Measurements from ENCODE around the gene RUFY1. TPM values are rescaled to one million over a fixed set of nuclear protein-coding genes. Genes with fewer than 3 reads are reported as not detected.

Gene RUFY1
- total RNA-seq, 2 experiments from 2014 or later, result 35.8 to 47.7 TPM

- no peak overlapping the region for H3K4me3 ChIP-seq (ENCODE audit: low read depth, low read length, poor library complexity, severe bottlenecking)
- no peak overlapping the region for H2AFZ ChIP-seq (ENCODE audit: low read length)
- H3K27ac ChIP-seq (ENCODE audit: low read depth, low read length, poor library complexity, severe bottlenecking), result no peak overlapping the region
- intact Hi-C loops (cut with micrococcal nuclease; ENCODE audit: unreplicated experiment), result no loop called here
- no peak for DNase-seq (ENCODE audit: low spot score)
- ChIA-PET CTCF (ENCODE audit: unreplicated experiment) (no interaction called here), POLR2A (interaction anchor here (0.5 to 0.6 kb wide), 2 partner anchors 16 to 18 kb away, joined by 3 read pairs; no protein-coding TSS in a partner anchor)
- no peak overlapping the region for H3K4me2 ChIP-seq (ENCODE audit: low read length)
- no peaks in the 10 kb centered on the region for H3K79me2 ChIP-seq (ENCODE audit: insufficient read depth, low read depth, low read length)
- no peaks in the 10 kb centered on the region for H3K4me1 ChIP-seq (ENCODE audit: insufficient read depth, low read length, poor library complexity, severe bottlenecking)
- H3K9me2 ChIP-seq (ENCODE audit: insufficient read depth, low read length), result no peaks in the 10 kb centered on the region
- no peaks in the 10 kb centered on the region for H4K20me1 ChIP-seq (ENCODE audit: insufficient read depth, low read length)
- H3K36me3 ChIP-seq (ENCODE audit: insufficient read depth, low read length), result peaks cover 68% of the 10 kb centered on the region
- TF ChIP-seq, protein P1, sequence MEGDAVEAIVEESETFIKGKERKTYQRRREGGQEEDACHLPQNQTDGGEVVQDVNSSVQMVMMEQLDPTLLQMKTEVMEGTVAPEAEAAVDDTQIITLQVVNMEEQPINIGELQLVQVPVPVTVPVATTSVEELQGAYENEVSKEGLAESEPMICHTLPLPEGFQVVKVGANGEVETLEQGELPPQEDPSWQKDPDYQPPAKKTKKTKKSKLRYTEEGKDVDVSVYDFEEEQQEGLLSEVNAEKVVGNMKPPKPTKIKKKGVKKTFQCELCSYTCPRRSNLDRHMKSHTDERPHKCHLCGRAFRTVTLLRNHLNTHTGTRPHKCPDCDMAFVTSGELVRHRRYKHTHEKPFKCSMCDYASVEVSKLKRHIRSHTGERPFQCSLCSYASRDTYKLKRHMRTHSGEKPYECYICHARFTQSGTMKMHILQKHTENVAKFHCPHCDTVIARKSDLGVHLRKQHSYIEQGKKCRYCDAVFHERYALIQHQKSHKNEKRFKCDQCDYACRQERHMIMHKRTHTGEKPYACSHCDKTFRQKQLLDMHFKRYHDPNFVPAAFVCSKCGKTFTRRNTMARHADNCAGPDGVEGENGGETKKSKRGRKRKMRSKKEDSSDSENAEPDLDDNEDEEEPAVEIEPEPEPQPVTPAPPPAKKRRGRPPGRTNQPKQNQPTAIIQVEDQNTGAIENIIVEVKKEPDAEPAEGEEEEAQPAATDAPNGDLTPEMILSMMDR (conservative IDR thresholded peaks at IDR 0.05; ENCODE audit: low read length), result no peak
- no peak for TF ChIP-seq EZH2phosphoT487 (IDR thresholded peaks at IDR 0.05; ENCODE audit: borderline replicate concordance, low read depth, low read length)
- no TSS peak for BruUV-seq (replicated peaks)
- H3K9me3 ChIP-seq (ENCODE audit: low read length), result no peaks in the 10 kb centered on the region
Observed at GRCh38 chr5:179577286-179577960, 27.1 kb downstream of the RUFY1 start.

DNA sequence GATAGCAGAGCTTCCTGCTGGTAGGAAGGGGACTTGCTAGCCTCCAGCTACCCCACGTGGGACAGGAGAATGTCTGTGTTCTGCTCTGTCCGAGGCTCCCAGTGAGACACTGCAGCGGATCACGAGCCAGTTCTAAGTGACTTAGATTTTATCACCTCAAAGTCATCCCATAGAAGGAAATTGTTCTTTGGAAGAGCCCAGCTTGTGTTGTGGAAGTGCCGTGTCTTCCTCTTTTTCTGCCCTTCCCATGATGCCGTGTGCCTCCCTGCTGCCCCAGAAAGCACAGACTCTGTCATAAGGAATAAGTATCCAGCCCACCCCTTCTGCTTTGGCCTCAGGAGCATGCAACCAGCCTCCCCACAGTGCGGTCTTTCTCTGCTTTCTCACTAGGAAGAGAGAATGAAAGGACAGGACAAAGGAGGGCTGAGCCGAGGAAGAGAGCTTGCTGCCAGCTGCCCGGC lies 35.6 kb downstream of the RUFY1 start:
- H3K36me3 ChIP-seq (ENCODE audit: insufficient read depth, low read length), result peaks cover 63% of the 10 kb centered on the region
- H2AFZ ChIP-seq (ENCODE audit: low read length), result no peak overlapping the region
- no TSS peak for BruUV-seq (replicated peaks)
- TF ChIP-seq, protein P1 (conservative IDR thresholded peaks at IDR 0.05; ENCODE audit: low read length), result no peak
- TF ChIP-seq EZH2phosphoT487 (IDR thresholded peaks at IDR 0.05; ENCODE audit: borderline replicate concordance, low read depth, low read length), result no peak
- ChIA-PET CTCF (ENCODE audit: unreplicated experiment) (no interaction called here), POLR2A (no interaction called here)
- H3K4me2 ChIP-seq (ENCODE audit: low read length), result no peak overlapping the region
- DNase-seq (ENCODE audit: low spot score), result no peak
- H3K27ac ChIP-seq (ENCODE audit: low read depth, low read length, poor library complexity, severe bottlenecking), result no peak overlapping the region
- intact Hi-C loops (cut with micrococcal nuclease; ENCODE audit: unreplicated experiment), result no loop called here
- no peaks in the 10 kb centered on the region for H3K9me2 ChIP-seq (ENCODE audit: insufficient read depth, low read length)
- no peaks in the 10 kb centered on the region for H3K9me3 ChIP-seq (ENCODE audit: low read length)
- no peaks in the 10 kb centered on the region for H3K4me1 ChIP-seq (ENCODE audit: insufficient read depth, low read length, poor library complexity, severe bottlenecking)
- H4K20me1 ChIP-seq (ENCODE audit: insufficient read depth, low read length), result no peaks in the 10 kb centered on the region
- no peaks in the 10 kb centered on the region for H3K79me2 ChIP-seq (ENCODE audit: insufficient read depth, low read depth, low read length)
- H3K4me3 ChIP-seq (ENCODE audit: low read depth, low read length, poor library complexity, severe bottlenecking), result no peak overlapping the region

GRCh38 chr5:179588166-179588565 lies 37.8 kb downstream of the RUFY1 start:
- no peaks in the 10 kb centered on the region for H3K79me2 ChIP-seq (ENCODE audit: insufficient read depth, low read depth, low read length)
- H3K4me1 ChIP-seq (ENCODE audit: insufficient read depth, low read length, poor library complexity, severe bottlenecking), result no peaks in the 10 kb centered on the region
- H3K36me3 ChIP-seq (ENCODE audit: insufficient read depth, low read length), result peaks cover 66% of the 10 kb centered on the region
- H3K27ac ChIP-seq (ENCODE audit: low read depth, low read length, poor library complexity, severe bottlenecking), result no peak overlapping the region
- DNase-seq (ENCODE audit: low spot score), result no peak
- no peaks in the 10 kb centered on the region for H3K9me2 ChIP-seq (ENCODE audit: insufficient read depth, low read length)
- H3K9me3 ChIP-seq (ENCODE audit: low read length), result no peaks in the 10 kb centered on the region
- intact Hi-C loops (cut with micrococcal nuclease; ENCODE audit: unreplicated experiment), result no loop called here
- no TSS peak for BruUV-seq (replicated peaks)
- H3K4me2 ChIP-seq (ENCODE audit: low read length), result no peak overlapping the region
- no peaks in the 10 kb centered on the region for H4K20me1 ChIP-seq (ENCODE audit: insufficient read depth, low read length)
- no peak overlapping the region for H3K4me3 ChIP-seq (ENCODE audit: low read depth, low read length, poor library complexity, severe bottlenecking)
- H2AFZ ChIP-seq (ENCODE audit: low read length), result no peak overlapping the region
- TF ChIP-seq EZH2phosphoT487 (IDR thresholded peaks at IDR 0.05; ENCODE audit: borderline replicate concordance, low read depth, low read length), result no peak
- POLR2A ChIA-PET, result no interaction called here
- CTCF ChIA-PET (ENCODE audit: unreplicated experiment), result no interaction called here

All from OCI-LY7 (cell line).